ELF-1 (cell line): ENCODE data around the gene ZIM2.

Experiments
- DNase-seq: peaks from one replicate; pipeline ENCODE4 v3.0.0-alpha.2; 2016; ENCODE audit warnings: low read depth, low spot score

ZIM2 gene

DNA sequence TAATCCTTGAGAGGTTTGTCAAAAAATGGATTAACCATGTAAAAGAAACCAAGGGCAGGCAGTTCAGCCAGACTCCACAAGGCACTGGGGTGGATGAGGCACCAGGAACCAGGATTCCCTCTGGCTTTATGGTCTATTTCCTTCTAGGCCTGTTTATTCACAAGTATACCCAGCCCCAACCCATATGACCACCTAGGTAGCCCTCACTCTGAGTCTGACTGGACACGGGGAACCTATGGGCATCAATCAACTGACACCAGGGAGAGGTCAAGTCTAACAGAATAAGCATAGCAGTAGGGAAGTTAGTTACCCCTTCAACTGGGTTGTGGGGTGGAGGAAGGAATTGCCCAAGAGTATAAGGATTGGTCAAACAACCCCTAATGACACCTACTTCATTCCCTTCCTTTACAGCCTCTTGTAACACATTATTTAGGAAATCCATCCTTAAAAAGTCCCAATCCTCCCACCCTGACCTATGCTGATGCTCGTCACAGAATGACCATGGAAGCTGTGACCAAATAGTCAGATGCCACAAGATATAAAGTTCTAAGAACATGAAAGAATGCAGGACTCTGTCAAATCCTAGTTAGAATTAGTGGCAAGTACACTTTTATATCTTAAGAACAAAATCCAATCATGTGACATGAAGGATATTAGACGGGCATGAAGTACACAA is 31.7 kb downstream of the ZIM2 start:
- DNase-seq: no peak

- DNase-seq: no peak
Measured at GRCh38 chr19:56806639-56807038, 33.9 kb downstream of the ZIM2 start.

DNA sequence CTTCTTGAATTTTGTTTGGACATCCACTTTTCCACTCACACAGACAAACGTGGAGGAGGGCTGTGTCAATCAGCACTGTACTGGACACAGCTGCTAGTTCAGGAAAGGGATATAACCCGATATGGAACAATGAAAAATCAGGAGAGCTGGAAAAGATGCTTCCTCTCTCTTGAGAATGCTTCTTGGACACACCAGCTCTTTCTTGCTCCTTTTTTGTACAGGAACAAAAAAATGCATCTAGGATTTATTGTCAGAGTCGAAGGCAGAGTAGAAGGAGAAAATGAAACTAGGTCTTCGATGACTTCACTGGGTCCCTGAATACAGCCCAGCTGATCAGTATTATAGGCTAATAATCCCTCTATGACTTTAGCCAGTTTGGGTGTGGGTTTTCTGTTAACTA is 62.2 kb downstream of the ZIM2 start:
- DNase-seq: no peak

- no peak for DNase-seq
Measured at GRCh38 chr19:56769650-56770049, 70.9 kb downstream of the ZIM2 start.

GRCh38 chr19:56765137-56765536 is 75.4 kb downstream of the ZIM2 start:
- DNase-seq: no peak

DNA sequence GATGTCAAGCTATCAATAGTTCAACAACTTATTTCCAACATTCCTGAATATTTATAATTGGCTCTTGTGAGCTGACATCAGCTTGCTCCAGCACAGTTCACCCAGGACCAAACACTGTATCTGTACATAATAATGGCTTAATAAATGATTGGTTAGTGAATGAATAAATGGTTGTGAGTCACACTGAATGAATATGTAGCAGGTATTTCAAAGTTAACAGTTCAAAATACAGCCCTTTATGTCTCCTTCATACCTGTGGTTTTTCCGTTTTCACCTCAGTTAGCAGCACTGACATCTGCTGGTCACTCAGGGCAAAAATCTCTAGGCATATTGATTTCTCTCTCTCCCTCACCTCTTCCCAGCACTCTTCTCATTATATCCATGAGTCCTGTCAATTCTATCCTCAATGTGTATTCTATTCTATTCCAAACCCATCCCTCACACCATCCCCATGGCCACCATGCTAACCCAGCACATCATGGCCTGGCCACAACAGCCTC is 76.3 kb downstream of the ZIM2 start:
- DNase-seq: no peak

DNA sequence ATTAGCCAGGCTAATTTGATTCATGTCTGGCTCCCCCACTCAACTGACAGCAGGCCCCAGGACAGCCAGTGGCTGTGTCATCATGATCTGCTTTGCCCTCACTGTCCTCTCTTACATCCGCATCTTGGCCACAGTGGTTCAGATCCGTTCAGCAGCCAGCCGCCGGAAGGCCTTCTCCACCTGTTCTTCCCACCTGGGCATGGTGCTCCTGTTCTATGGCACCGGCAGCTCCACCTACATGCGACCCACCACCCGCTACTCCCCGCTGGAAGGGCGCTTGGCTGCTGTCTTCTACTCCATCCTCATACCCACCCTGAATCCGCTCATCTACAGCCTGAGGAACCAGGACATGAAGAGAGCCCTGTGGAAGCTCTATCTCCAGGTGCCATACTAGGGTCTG is 79.7 kb downstream of the ZIM2 start:
- no peak for DNase-seq

DNA sequence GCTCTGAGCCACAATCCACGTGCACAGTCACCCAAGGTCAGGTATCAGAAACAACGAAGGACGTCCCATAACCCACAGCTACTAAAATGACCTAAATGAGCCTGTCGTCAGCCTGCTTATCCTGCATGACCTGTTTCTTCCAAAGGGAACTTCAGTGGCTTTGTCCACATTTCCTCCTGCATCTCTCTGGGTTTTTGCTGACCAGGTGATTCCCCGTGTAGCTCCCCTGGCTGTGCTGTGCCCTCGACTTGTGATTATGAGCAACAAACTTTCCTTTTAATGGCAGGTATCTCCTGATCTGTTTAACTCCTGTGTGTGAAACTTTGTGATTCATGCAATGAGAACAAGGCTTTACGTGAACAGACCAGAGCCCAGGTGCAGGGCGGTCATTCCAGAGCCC is 81.0 kb downstream of the ZIM2 start:
- DNase-seq: no peak

DNA sequence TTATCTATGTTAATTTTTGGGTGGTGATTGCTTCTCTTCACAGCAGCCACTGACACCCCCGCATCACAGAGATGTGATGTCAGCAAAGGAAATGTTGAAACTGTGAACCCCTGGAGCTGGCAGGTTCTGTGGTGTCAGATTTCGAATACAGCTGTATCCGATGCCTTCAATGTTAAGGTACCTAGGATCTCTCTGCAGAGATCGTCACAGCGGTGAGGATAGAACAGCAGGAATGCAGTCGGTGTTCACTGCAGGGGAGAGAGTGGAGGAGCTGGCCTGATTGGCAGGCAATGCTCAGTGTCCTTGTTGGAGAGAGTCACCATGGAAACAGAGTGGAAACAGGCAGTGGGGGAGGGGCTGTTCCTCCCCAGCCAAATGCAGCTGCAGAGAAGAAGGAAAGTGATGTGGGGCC is 89.4 kb downstream of the ZIM2 start:
- no peak for DNase-seq

- DNase-seq: no peak
Measured at GRCh38 chr19:56750658-56751057, 89.9 kb downstream of the ZIM2 start.

- DNase-seq: no peak
Measured at GRCh38 chr19:56748378-56748777, 92.1 kb downstream of the ZIM2 start.

DNA sequence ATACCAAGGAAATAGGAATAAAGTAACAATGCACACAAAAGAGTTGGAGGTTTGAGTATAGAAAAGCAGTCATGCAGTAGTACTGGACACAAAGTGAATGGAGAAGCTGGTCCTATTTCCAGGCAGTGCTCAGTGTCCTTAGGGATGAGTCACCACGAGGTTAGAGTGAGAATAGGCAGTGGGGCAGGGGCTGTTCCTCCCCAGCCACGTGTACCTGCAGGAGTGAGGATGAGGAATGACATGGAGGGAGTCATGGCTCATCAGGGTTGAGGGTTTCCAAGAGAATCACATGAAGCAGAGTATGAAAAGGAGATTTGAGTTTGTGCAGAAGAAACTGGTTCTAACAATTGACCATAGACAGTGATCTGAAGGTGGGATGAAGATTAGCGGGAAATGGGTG is 94.2 kb downstream of the ZIM2 start:
- no peak for DNase-seq

GRCh38 chr19:56740501-56740900 is 100.0 kb downstream of the ZIM2 start:
- DNase-seq: no peak

- DNase-seq: no peak
Measured at GRCh38 chr19:56736571-56736970, 104.0 kb downstream of the ZIM2 start.

- DNase-seq: no peak
Measured at GRCh38 chr19:56732976-56733375, 107.5 kb downstream of the ZIM2 start.

GRCh38 chr19:56727677-56728076 is 112.8 kb downstream of the ZIM2 start:
- DNase-seq: no peak

DNA sequence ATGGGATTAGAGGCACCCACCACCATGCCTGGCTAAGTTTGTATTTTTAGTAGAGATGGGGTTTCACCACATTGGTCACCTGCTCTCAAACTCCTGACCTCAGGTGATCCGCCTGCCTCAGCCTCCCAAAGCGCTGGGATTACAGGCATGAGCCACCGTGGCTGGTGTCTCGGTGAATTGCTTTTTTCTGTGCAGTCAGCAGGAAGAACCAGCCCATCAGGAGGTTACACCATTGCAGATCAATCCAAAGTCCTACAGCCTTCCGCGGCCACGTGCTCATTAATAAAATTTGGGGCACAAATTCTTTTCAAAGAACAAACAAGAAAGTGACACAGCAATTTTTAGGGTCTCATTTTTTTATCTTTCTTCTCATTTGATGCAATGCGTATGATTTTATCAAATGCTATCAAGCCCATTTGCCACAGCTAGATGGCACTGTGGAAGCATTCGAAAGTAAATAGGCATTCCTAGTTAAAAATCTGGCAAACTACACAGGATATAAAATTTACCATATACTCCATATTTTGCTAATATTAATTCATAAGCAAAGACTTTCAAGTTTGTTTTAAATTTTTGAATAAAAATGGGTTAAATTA is 114.6 kb downstream of the ZIM2 start:
- DNase-seq: no peak
